Mononuclear cell (primary cell): ENCODE measurements around the gene PSMA7. TPM values are rescaled to one million over a fixed set of nuclear protein-coding genes. Genes with fewer than 3 reads are reported as not detected.

Experiments used
- total RNA-seq: library from RNA; depleted of rRNA; stranded (reverse); fragments of >200 nt; gene quantifications from one replicate; pipeline ENCODE4 v1.2.3, GENCODE V29; 2012

Gene PSMA7
- total RNA-seq, 1 donor = 118 TPM

Other genes with a start within 250 kb of the PSMA7 start
- 7.7 TPM for gene TAF4, start 77.5 kb downstream of the PSMA7 start, total RNA-seq
- 17.8 TPM for gene LSM14B, start 20.9 kb downstream of the PSMA7 start, total RNA-seq
- 6.3 TPM for gene SS18L1, start 375 bp upstream of the PSMA7 start, total RNA-seq
- 3.1 TPM for gene MTG2, start 39.6 kb upstream of the PSMA7 start, total RNA-seq
- not detected for gene HRH3, start 76.9 kb upstream of the PSMA7 start, total RNA-seq
- 36.0 TPM for gene OSBPL2, start 95.1 kb upstream of the PSMA7 start, total RNA-seq
- gene ADRM1, start 159.6 kb upstream of the PSMA7 start, total RNA-seq = 30.2 TPM
- gene LAMA5, start 223.9 kb upstream of the PSMA7 start, total RNA-seq = 1.2 TPM
- gene RPS21, start 243.7 kb upstream of the PSMA7 start, total RNA-seq = 1,065 TPM